ENCODE results near the gene NUMB. TPM values are rescaled to one million over a fixed set of nuclear protein-coding genes. Genes with fewer than 3 reads are reported as not detected.

Gene NUMB
- total RNA-seq, 1 experiment from 2014 or later = 42.0 TPM

DNA sequence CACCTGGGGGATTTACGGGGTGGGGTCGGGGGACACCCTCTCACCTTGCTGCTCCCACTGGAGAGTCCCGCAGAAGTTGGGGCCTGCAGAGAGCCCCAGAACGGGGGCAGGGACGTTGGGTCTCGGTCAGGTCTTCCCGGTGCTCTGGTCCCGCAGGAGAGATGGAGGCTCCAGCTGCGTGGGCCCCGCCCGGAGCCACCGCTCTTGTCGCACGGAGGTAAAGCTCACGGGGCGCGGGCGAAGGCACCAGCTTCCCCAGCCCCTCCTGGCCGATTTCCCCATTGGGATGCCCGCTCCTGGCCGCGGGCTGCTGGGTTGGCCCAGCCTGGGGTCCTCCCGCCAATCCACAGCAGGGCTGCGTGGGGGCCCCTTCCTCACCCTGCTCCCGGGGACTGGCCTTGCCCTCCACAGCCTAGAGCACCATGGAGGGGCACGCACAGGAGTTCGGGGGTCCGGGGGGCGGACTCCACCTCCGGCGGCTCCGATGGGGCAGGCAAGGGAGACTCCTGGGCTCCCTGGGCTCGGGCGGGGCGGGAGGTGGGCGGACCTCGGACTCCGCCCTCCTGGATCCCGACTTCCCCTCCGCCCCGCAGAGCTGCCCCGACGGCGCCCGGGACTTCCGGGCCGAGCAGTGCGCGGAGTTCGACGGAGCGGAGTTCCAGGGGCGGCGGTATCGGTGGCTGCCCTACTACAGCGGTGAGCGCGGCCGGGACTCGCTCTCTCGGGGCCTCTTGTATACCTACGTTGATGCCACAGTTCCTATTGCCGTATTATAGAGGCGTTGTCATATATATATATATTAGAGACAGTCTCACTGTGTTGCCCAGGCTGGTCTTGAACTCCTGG lies 212.6 kb downstream of the NUMB start:
- TF ChIP-seq CBFB (CRISPR knock-in tag; IDR thresholded peaks at IDR 0.05; ENCODE audit: low read depth) (no peak), ZNF219 (CRISPR knock-in tag; IDR thresholded peaks at IDR 0.05; ENCODE audit: borderline replicate concordance) (no peak), TP53 (CRISPR knock-in tag; IDR thresholded peaks at IDR 0.05) (no peak), RORB (CRISPR knock-in tag; IDR thresholded peaks at IDR 0.05) (no peak), PRRX2 (CRISPR knock-in tag; IDR thresholded peaks at IDR 0.05) (no peak)
- TF ChIP-seq, protein P1, sequence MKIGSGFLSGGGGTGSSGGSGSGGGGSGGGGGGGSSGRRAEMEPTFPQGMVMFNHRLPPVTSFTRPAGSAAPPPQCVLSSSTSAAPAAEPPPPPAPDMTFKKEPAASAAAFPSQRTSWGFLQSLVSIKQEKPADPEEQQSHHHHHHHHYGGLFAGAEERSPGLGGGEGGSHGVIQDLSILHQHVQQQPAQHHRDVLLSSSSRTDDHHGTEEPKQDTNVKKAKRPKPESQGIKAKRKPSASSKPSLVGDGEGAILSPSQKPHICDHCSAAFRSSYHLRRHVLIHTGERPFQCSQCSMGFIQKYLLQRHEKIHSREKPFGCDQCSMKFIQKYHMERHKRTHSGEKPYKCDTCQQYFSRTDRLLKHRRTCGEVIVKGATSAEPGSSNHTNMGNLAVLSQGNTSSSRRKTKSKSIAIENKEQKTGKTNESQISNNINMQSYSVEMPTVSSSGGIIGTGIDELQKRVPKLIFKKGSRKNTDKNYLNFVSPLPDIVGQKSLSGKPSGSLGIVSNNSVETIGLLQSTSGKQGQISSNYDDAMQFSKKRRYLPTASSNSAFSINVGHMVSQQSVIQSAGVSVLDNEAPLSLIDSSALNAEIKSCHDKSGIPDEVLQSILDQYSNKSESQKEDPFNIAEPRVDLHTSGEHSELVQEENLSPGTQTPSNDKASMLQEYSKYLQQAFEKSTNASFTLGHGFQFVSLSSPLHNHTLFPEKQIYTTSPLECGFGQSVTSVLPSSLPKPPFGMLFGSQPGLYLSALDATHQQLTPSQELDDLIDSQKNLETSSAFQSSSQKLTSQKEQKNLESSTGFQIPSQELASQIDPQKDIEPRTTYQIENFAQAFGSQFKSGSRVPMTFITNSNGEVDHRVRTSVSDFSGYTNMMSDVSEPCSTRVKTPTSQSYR (CRISPR knock-in tag; IDR thresholded peaks at IDR 0.05) = no peak
- Mint-ChIP-seq H3K36me3 (no peaks in the 10 kb centered on the region; the same call in 1 of the 2 replicates), H3K4me3 (peak overlapping the region; percentile 65), H3K9me3 (no peaks in the 10 kb centered on the region), H3K27me3 (ENCODE audit: low read depth) (no peaks in the 10 kb centered on the region), H3K27ac (no peak overlapping the region), H3K4me1 (peaks cover 14% of the 10 kb centered on the region)
- POLR2A ChIA-PET = no interaction called here
- ATAC-seq = peak; percentile 66
- CTCF ChIA-PET = interaction anchor here (1.0 to 2.8 kb wide), 2 partner anchors 13 to 217 kb away, joined by 3 to 9 read pairs; no protein-coding TSS in a partner anchor
- peak; percentile 57 for DNase-seq (ENCODE audit: low spot score)

DNA sequence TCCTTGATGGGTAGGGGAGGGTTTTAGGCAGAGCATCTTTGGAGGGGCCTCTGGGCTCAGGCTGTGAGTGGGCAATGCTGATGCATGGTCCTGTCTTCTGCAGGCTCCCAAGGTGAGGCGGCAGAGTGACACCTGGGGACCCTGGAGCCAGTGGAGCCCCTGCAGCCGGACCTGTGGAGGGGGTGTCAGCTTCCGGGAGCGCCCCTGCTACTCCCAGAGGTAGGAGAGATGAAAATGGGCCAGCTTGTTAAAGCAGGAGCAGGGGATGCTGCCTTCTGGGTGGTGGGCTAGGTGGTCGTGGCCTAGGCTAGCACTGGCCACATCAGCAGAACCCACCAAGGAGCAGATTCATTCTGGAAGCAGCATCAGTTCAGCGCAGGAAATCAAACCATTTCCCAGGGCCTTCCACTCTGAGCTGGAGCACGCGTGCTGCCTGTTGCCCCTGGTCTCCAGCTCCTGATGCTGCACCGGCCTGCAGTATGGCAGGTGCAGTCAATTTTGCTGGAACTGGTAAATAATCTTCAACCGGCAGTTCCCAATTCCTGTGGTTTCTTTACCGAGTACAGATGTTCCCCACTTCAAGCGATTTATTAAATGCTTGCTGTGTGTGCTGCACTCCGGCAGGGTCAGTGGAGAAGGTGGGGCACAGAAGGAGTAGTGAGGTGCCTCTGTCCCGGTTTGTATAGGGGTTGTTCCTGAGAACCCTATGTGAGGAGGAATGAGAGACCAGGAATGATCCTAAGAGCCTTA lies 213.6 kb downstream of the NUMB start:
- Mint-ChIP-seq H3K4me3 (peak overlapping the region; percentile 37), H3K36me3 (no peaks in the 10 kb centered on the region; the same call in 1 of the 2 replicates), H3K27ac (no peak overlapping the region; the same call in 1 of the 2 replicates), H3K9me3 (no peaks in the 10 kb centered on the region), H3K27me3 (ENCODE audit: low read depth) (peaks cover 5% of the 10 kb centered on the region), H3K4me1 (peaks cover 17% of the 10 kb centered on the region)
- TF ChIP-seq TEAD1 (CRISPR knock-in tag; IDR thresholded peaks at IDR 0.05) = no peak
- TF ChIP-seq SMAD4 (CRISPR knock-in tag; IDR thresholded peaks at IDR 0.05) = no peak
- TF ChIP-seq, protein P2, sequence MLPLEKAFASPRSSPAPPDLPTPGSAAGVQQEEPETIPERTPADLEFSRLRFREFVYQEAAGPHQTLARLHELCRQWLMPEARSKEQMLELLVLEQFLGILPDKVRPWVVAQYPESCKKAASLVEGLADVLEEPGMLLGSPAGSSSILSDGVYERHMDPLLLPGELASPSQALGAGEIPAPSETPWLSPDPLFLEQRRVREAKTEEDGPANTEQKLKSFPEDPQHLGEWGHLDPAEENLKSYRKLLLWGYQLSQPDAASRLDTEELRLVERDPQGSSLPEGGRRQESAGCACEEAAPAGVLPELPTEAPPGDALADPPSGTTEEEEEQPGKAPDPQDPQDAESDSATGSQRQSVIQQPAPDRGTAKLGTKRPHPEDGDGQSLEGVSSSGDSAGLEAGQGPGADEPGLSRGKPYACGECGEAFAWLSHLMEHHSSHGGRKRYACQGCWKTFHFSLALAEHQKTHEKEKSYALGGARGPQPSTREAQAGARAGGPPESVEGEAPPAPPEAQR (CRISPR knock-in tag; IDR thresholded peaks at IDR 0.05) = no peak
- TF ChIP-seq ATF1 (CRISPR knock-in tag; IDR thresholded peaks at IDR 0.05) = no peak
- TF ChIP-seq, protein P3, sequence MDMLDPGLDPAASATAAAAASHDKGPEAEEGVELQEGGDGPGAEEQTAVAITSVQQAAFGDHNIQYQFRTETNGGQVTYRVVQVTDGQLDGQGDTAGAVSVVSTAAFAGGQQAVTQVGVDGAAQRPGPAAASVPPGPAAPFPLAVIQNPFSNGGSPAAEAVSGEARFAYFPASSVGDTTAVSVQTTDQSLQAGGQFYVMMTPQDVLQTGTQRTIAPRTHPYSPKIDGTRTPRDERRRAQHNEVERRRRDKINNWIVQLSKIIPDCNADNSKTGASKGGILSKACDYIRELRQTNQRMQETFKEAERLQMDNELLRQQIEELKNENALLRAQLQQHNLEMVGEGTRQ (CRISPR knock-in tag; IDR thresholded peaks at IDR 0.05) = no peak
- TF ChIP-seq PRRX2 (CRISPR knock-in tag; IDR thresholded peaks at IDR 0.05) = no peak
- no peak for TF ChIP-seq MYBL2 (CRISPR knock-in tag; IDR thresholded peaks at IDR 0.05)
- TF ChIP-seq, protein P4, sequence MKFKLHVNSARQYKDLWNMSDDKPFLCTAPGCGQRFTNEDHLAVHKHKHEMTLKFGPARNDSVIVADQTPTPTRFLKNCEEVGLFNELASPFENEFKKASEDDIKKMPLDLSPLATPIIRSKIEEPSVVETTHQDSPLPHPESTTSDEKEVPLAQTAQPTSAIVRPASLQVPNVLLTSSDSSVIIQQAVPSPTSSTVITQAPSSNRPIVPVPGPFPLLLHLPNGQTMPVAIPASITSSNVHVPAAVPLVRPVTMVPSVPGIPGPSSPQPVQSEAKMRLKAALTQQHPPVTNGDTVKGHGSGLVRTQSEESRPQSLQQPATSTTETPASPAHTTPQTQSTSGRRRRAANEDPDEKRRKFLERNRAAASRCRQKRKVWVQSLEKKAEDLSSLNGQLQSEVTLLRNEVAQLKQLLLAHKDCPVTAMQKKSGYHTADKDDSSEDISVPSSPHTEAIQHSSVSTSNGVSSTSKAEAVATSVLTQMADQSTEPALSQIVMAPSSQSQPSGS (CRISPR knock-in tag; IDR thresholded peaks at IDR 0.05; ENCODE audit: borderline replicate concordance, low read depth) = no peak
- no peak for TF ChIP-seq CBFB (CRISPR knock-in tag; IDR thresholded peaks at IDR 0.05; ENCODE audit: low read depth)
- TF ChIP-seq, protein P5, sequence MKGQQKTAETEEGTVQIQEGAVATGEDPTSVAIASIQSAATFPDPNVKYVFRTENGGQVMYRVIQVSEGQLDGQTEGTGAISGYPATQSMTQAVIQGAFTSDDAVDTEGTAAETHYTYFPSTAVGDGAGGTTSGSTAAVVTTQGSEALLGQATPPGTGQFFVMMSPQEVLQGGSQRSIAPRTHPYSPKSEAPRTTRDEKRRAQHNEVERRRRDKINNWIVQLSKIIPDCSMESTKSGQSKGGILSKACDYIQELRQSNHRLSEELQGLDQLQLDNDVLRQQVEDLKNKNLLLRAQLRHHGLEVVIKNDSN (CRISPR knock-in tag; IDR thresholded peaks at IDR 0.05) = no peak
- TF ChIP-seq ESRRA (CRISPR knock-in tag; IDR thresholded peaks at IDR 0.05; ENCODE audit: borderline replicate concordance) = no peak
- TF ChIP-seq, protein P6, sequence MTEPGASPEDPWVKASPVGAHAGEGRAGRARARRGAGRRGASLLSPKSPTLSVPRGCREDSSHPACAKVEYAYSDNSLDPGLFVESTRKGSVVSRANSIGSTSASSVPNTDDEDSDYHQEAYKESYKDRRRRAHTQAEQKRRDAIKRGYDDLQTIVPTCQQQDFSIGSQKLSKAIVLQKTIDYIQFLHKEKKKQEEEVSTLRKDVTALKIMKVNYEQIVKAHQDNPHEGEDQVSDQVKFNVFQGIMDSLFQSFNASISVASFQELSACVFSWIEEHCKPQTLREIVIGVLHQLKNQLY (CRISPR knock-in tag; IDR thresholded peaks at IDR 0.05) = no peak
- no peak for TF ChIP-seq ZNF121 (CRISPR knock-in tag; IDR thresholded peaks at IDR 0.05)
- TF ChIP-seq RORB (CRISPR knock-in tag; IDR thresholded peaks at IDR 0.05) = no peak
- POLR2A ChIA-PET = no interaction called here
- CTCF ChIA-PET = interaction anchor here (2.8 kb wide), 1 partner anchor 12 kb away, joined by 9 read pairs; no protein-coding TSS in a partner anchor
- ATAC-seq (no peak), DNase-seq (ENCODE audit: low spot score) (peak; percentile 7)

Measured in WTC11 (cell line).